Measurements from ENCODE around the gene LAMA4. TPM values are rescaled to one million over a fixed set of nuclear protein-coding genes. Genes with fewer than 3 reads are reported as not detected.
A peak's percentile ranks its signal among the peaks of the same experiment; 100 is the strongest.

Gene LAMA4, protein sequence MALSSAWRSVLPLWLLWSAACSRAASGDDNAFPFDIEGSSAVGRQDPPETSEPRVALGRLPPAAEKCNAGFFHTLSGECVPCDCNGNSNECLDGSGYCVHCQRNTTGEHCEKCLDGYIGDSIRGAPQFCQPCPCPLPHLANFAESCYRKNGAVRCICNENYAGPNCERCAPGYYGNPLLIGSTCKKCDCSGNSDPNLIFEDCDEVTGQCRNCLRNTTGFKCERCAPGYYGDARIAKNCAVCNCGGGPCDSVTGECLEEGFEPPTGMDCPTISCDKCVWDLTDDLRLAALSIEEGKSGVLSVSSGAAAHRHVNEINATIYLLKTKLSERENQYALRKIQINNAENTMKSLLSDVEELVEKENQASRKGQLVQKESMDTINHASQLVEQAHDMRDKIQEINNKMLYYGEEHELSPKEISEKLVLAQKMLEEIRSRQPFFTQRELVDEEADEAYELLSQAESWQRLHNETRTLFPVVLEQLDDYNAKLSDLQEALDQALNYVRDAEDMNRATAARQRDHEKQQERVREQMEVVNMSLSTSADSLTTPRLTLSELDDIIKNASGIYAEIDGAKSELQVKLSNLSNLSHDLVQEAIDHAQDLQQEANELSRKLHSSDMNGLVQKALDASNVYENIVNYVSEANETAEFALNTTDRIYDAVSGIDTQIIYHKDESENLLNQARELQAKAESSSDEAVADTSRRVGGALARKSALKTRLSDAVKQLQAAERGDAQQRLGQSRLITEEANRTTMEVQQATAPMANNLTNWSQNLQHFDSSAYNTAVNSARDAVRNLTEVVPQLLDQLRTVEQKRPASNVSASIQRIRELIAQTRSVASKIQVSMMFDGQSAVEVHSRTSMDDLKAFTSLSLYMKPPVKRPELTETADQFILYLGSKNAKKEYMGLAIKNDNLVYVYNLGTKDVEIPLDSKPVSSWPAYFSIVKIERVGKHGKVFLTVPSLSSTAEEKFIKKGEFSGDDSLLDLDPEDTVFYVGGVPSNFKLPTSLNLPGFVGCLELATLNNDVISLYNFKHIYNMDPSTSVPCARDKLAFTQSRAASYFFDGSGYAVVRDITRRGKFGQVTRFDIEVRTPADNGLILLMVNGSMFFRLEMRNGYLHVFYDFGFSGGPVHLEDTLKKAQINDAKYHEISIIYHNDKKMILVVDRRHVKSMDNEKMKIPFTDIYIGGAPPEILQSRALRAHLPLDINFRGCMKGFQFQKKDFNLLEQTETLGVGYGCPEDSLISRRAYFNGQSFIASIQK (N-terminal part only)
- total RNA-seq: 14.7 and 18.0 TPM in 2 replicates
- long read RNA-seq, partial matches to known transcripts: 7 of 11 reads
- long read RNA-seq, other reads (novel, unspliced or antisense): 3 of 11 reads

DNA sequence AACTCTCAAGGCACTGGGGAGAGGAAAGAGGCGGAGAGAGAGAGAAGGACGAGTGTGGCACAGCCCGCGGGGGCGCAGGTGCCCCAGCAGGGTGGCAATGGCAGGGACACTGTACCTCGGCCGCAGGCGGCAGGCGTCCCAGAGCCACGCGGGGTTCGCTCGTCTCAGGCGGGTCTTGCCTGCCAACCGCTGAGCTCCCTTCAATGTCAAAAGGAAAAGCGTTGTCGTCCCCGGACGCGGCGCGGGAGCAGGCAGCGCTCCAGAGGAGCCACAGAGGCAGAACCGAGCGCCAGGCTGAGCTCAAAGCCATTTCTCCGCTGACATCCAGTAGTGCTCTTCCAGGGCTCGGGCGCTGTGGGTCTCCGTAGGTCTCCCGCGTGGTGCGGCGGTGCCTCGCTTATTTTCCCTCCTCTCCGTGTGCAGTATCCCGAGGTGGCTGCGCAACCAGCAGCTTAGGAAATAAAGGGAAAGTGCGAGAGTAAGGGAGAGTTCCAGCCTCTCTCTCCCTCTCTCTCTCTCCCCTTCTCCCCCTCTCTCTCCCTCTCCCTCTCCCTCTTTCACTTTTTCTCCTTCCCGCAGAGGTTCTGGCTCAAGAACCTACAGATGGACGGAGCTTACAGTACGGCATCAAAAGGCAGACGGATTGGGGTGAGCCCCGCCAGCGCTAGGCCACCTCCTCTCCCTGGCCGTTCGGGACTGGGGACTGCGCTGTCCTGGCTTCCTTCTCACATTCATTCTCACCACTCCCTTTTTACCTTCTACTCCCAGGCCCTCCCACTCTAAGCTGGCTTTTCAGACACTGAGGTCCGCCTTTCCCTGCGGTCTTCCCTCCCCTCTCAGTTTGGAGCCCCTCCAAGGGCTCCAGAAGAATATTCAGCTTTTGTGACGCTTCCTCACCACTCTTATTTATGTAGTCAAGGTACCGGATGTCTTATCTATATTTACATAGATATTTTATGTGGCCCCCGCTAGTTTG lies at the start of gene LAMA4:
LAMA4 (minus strand) TSS at position 727 of the 976 bp plus-strand sequence; CDS start at position 310, 417 bp downstream.
- peak; percentile 38 for DNase-seq (ENCODE audit: low read depth, low spot score)
- H3K27me3 Mint-ChIP-seq (ENCODE audit: low read depth): peaks cover 4% of the 10 kb centered on the region
- peaks cover 9% of the 10 kb centered on the region for H3K36me3 Mint-ChIP-seq (ENCODE audit: low read depth)
- peaks cover 32% of the 10 kb centered on the region for H3K4me1 Mint-ChIP-seq
- peak within 1 kb of the TSS; percentile 87 for H3K4me3 Mint-ChIP-seq
- TF ChIP-seq, protein P1, sequence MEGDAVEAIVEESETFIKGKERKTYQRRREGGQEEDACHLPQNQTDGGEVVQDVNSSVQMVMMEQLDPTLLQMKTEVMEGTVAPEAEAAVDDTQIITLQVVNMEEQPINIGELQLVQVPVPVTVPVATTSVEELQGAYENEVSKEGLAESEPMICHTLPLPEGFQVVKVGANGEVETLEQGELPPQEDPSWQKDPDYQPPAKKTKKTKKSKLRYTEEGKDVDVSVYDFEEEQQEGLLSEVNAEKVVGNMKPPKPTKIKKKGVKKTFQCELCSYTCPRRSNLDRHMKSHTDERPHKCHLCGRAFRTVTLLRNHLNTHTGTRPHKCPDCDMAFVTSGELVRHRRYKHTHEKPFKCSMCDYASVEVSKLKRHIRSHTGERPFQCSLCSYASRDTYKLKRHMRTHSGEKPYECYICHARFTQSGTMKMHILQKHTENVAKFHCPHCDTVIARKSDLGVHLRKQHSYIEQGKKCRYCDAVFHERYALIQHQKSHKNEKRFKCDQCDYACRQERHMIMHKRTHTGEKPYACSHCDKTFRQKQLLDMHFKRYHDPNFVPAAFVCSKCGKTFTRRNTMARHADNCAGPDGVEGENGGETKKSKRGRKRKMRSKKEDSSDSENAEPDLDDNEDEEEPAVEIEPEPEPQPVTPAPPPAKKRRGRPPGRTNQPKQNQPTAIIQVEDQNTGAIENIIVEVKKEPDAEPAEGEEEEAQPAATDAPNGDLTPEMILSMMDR (conservative IDR thresholded peaks at IDR 0.05): no peak
- peak within 1 kb of the TSS; percentile 97 for H3K27ac Mint-ChIP-seq (ENCODE audit: unreplicated experiment)
- H3K9me3 Mint-ChIP-seq: no peaks in the 10 kb centered on the region

DNA sequence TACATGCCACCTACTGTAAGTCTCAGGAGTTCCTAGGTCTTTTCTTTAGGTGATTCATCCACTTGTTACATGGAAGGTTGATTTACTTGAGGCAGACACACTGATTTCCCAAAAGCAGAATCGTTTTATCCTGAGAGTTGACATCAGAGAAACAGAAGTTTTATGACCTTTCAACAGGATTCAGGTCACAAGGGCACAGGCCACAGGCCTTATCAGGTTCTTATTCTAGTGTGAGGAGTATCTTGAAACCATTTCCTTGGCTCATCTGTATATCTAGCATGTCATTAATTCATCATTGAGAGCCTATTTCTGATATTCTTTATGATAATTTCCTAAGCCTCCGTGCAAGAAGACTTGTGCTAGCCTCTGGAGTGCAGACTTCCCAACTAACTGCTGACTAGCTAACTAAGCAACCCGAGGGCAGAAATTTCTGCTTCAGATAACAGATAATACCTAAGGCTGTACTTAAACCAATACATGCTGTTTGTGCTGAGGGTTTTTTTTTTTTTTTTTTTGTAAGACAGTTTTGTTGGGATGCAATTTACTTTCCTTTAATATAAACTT lies 47.9 kb upstream of the LAMA4 start:
- Mint-ChIP-seq H3K36me3 (ENCODE audit: low read depth) (no peaks in the 10 kb centered on the region), H3K4me1 (peaks cover 22% of the 10 kb centered on the region), H3K9me3 (peaks cover 3% of the 10 kb centered on the region), H3K27ac (ENCODE audit: unreplicated experiment) (no peak overlapping the region), H3K4me3 (no peak overlapping the region), H3K27me3 (ENCODE audit: low read depth) (no peaks in the 10 kb centered on the region)
- TF ChIP-seq, protein P1 (conservative IDR thresholded peaks at IDR 0.05): no peak
- no peak for DNase-seq (ENCODE audit: low read depth, low spot score)

DNA sequence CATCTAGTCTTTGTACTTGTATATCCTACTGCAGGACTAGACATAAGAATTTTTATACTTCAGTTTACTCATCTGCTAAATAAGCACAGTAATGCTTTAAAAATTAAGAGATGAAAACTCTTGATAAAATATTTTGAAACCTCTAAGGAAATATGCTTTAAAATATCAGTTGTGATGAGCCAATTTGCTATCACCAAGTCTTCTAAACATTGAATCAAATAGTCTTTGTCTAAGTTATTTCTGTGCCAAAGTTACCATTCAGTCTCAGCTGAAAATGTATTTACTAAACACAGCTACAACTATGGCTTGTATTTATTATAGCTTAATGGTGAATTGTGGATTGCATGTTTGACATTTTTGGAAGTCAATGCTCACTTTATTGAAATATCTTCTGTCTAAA lies 46.5 kb upstream of the LAMA4 start:
- H3K36me3 Mint-ChIP-seq (ENCODE audit: low read depth): no peaks in the 10 kb centered on the region
- no peak for DNase-seq (ENCODE audit: low read depth, low spot score)

DNA sequence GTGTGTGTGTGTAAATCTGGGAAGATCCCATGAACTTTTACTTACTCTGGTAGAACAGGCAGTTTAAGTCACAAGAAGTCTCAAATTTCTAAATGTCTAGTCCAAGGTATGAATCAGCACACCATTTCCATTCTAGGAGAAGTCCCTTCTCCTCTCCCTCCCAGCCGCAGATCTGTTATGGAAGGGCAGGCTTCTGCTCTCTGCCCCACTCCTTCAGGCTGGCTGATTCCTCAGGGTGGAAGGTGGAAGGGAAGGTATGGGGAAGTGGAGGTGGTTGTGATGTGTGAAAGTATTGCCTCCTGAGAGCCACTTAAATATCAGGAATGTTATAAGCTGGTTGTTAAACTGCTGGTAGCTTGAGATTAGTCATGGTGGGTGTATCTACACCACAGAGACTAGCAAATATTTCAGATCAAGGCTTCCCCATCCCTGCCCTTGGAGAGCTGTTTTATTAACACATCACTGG lies 44.5 kb upstream of the LAMA4 start:
- Mint-ChIP-seq H3K4me1 (peaks cover 30% of the 10 kb centered on the region), H3K27me3 (ENCODE audit: low read depth) (no peaks in the 10 kb centered on the region), H3K27ac (ENCODE audit: unreplicated experiment) (peak overlapping the region; percentile 5), H3K9me3 (peaks cover 13% of the 10 kb centered on the region), H3K36me3 (ENCODE audit: low read depth) (no peaks in the 10 kb centered on the region), H3K4me3 (no peak overlapping the region)
- DNase-seq (ENCODE audit: low read depth, low spot score): no peak
- TF ChIP-seq, protein P1 (conservative IDR thresholded peaks at IDR 0.05): no peak

More for the DNA sequence above, 46.5 kb upstream of the LAMA4 start:
- H3K4me1 Mint-ChIP-seq: peaks cover 30% of the 10 kb centered on the region
- no peak overlapping the region for H3K4me3 Mint-ChIP-seq
- H3K27ac Mint-ChIP-seq (ENCODE audit: unreplicated experiment): no peak overlapping the region
- H3K27me3 Mint-ChIP-seq (ENCODE audit: low read depth): no peaks in the 10 kb centered on the region
- peaks cover 13% of the 10 kb centered on the region for H3K9me3 Mint-ChIP-seq
- TF ChIP-seq, protein P1 (conservative IDR thresholded peaks at IDR 0.05): no peak

Data from neural crest cell (in vitro differentiated cells).